SK-N-SH treated with all-trans-retinoic acid at 6 μM for 48 hours (cell line): ENCODE measurements around the gene ATXN3L.

Experiments used
- ATAC-seq: fragments of 200-7000 bp; cut with Tn5 transposase; 3 replicates; pipeline ENCODE4 v1.9.1; 2020; ENCODE audit warnings: mild to moderate bottlenecking, moderate library complexity
- ARNTL ChIP-seq: fragments of 450-650 bp; formaldehyde crosslinking; IDR thresholded peaks from 2 replicates; pipeline ENCODE4 v1.5.0; 2020; ENCODE audit warnings: low read depth, mild to moderate bottlenecking, moderate library complexity, borderline replicate concordance
- BACH2 ChIP-seq: fragments of 250-450 bp; sonication (Bioruptor Pico); IDR thresholded peaks from 2 replicates; pipeline ENCODE4 v1.9.0; 2021; ENCODE audit warnings: mild to moderate bottlenecking, borderline replicate concordance
- CREB5 ChIP-seq: fragments of 250-450 bp; sonication (Bioruptor Pico); IDR thresholded peaks from 2 replicates; pipeline ENCODE4 v1.5.1; 2020; ENCODE audit warnings: low read depth, mild to moderate bottlenecking, moderate library complexity
- CSDC2 ChIP-seq: fragments of 250-450 bp; sonication (Bioruptor Pico); IDR thresholded peaks from 2 replicates; pipeline ENCODE4 v1.5.0; 2020; ENCODE audit warnings: mild to moderate bottlenecking, moderate library complexity
- CSRNP3 ChIP-seq: fragments of 250-450 bp; sonication (Bioruptor Pico); IDR thresholded peaks from 2 replicates; pipeline ENCODE4 v1.5.1; 2021; ENCODE audit warnings: mild to moderate bottlenecking, moderate library complexity
- ESRRG ChIP-seq: fragments of 250-450 bp; sonication (Bioruptor Pico); IDR thresholded peaks from 2 replicates; pipeline ENCODE4 v1.6.1; 2021; ENCODE audit warnings: mild to moderate bottlenecking
- GLIS3 ChIP-seq: fragments of 250-450 bp; sonication (Bioruptor Pico); IDR thresholded peaks from 2 replicates; pipeline ENCODE4 v1.5.0; 2020; ENCODE audit warnings: mild to moderate bottlenecking, moderate library complexity
- ISL1 ChIP-seq: fragments of 250-450 bp; sonication (Bioruptor Pico); IDR thresholded peaks from 2 replicates; pipeline ENCODE4 v2.1.2; 2022; ENCODE audit warnings: mild to moderate bottlenecking, moderate library complexity
- OSR1 ChIP-seq: fragments of 250-450 bp; sonication (Bioruptor Pico); IDR thresholded peaks from 2 replicates; pipeline ENCODE4 v1.8.0; 2022; ENCODE audit warnings: moderate library complexity, mild to moderate bottlenecking, inconsistent platforms
- PATZ1 ChIP-seq: fragments of 250-450 bp; sonication (Bioruptor Pico); IDR thresholded peaks from 2 replicates; pipeline ENCODE4 v1.8.0; 2020; ENCODE audit warnings: mild to moderate bottlenecking, moderate library complexity, borderline replicate concordance
- POU6F1 ChIP-seq: fragments of 250-450 bp; sonication (Bioruptor Pico); IDR thresholded peaks from 2 replicates; pipeline ENCODE4 v1.8.0; 2021; ENCODE audit warnings: low read depth, mild to moderate bottlenecking, moderate library complexity, borderline replicate concordance
- PPARA ChIP-seq: fragments of 250-450 bp; sonication (Bioruptor Pico); IDR thresholded peaks from 2 replicates; pipeline ENCODE4 v1.5.0; 2020; ENCODE audit warnings: mild to moderate bottlenecking, borderline replicate concordance
- RARB ChIP-seq: fragments of 250-450 bp; sonication (Bioruptor Pico); IDR thresholded peaks from 2 replicates; pipeline ENCODE4 v1.8.0; 2021; ENCODE audit warnings: mild to moderate bottlenecking, moderate library complexity
- SNAI2 ChIP-seq: fragments of 250-450 bp; sonication (Bioruptor Pico); IDR thresholded peaks from 2 replicates; pipeline ENCODE4 v1.5.0; 2020; ENCODE audit warnings: mild to moderate bottlenecking, moderate library complexity
- TCF4 ChIP-seq: fragments of 250-450 bp; sonication (Bioruptor Pico); IDR thresholded peaks from 2 replicates; pipeline ENCODE4 v1.8.0; 2021; ENCODE audit warnings: mild to moderate bottlenecking, moderate library complexity, borderline replicate concordance
- TOX ChIP-seq: fragments of 250-450 bp; sonication (Bioruptor Pico); IDR thresholded peaks from 2 replicates; pipeline ENCODE4 v1.8.0; 2021; ENCODE audit warnings: mild to moderate bottlenecking, moderate library complexity, borderline replicate concordance
- ZFP3 ChIP-seq: fragments of 250-450 bp; sonication (Bioruptor Pico); IDR thresholded peaks from 2 replicates; pipeline ENCODE4 v1.5.0; 2020; ENCODE audit warnings: mild to moderate bottlenecking, moderate library complexity
- ZFP30 ChIP-seq: fragments of 450-650 bp; formaldehyde crosslinking; IDR thresholded peaks from 2 replicates; pipeline ENCODE4 v1.5.0; 2022; ENCODE audit warnings: mild to moderate bottlenecking, moderate library complexity
- ZNF565 ChIP-seq: fragments of 450-650 bp; formaldehyde crosslinking; conservative IDR thresholded peaks from 2 replicates; pipeline ENCODE4 v1.5.0; 2020; ENCODE audit warnings: low read depth, mild to moderate bottlenecking, moderate library complexity
- ZNF70 ChIP-seq: fragments of 450-650 bp; formaldehyde crosslinking; IDR thresholded peaks from 2 replicates; pipeline ENCODE4 v1.5.0; 2020; ENCODE audit warnings: mild to moderate bottlenecking, moderate library complexity
- ZNF8 ChIP-seq: fragments of 450-650 bp; formaldehyde crosslinking; IDR thresholded peaks from 2 replicates; pipeline ENCODE4 v1.5.0; 2020; ENCODE audit warnings: mild to moderate bottlenecking, moderate library complexity

The ATXN3L gene

GRCh38 chrX:13319953-13320352 lies at the start of gene ATXN3L:
ATXN3L (minus strand) TSS chrX:13320053; CDS start chrX:13319934, 119 bp downstream.
- ATAC-seq = no peak
- TF ChIP-seq ZNF8 (CRISPR knock-in tag) (no peak), ISL1 (CRISPR knock-in tag) (no peak), CREB5 (CRISPR knock-in tag) (no peak), POU6F1 (CRISPR knock-in tag) (no peak), PATZ1 (CRISPR knock-in tag) (no peak), ZNF565 (CRISPR knock-in tag) (no peak)
- TF ChIP-seq, all 23 proteins: peak for 0

- TF ChIP-seq PPARA (CRISPR knock-in tag) = no peak
- no peak for ATAC-seq
Observed at GRCh38 chrX:13369256-13370030, 49.6 kb upstream of the ATXN3L start.

GRCh38 chrX:13367950-13368349 lies 48.1 kb upstream of the ATXN3L start:
- no peak for TF ChIP-seq ARNTL (CRISPR knock-in tag)
- TF ChIP-seq TCF4 (CRISPR knock-in tag) = no peak
- no peak for TF ChIP-seq BACH2 (CRISPR knock-in tag)
- TF ChIP-seq SNAI2 (CRISPR knock-in tag) = no peak
- no peak for TF ChIP-seq ISL1 (CRISPR knock-in tag)
- no peak for TF ChIP-seq RARB (CRISPR knock-in tag)
- no peak for ATAC-seq

GRCh38 chrX:13366698-13367097 lies 46.8 kb upstream of the ATXN3L start:
- no peak for ATAC-seq

More at GRCh38 chrX:13366698-13367097, 46.8 kb upstream of the ATXN3L start:
- TF ChIP-seq ZNF565 (CRISPR knock-in tag) (no peak), CREB5 (CRISPR knock-in tag) (no peak), CSDC2 (CRISPR knock-in tag) (no peak), ZNF70 (no peak), ZNF8 (CRISPR knock-in tag) (no peak), ZFP3 (CRISPR knock-in tag) (no peak), ISL1 (CRISPR knock-in tag) (no peak), SNAI2 (CRISPR knock-in tag) (no peak), GLIS3 (CRISPR knock-in tag) (no peak), CSRNP3 (no peak), ZFP30 (CRISPR knock-in tag) (no peak), TCF4 (CRISPR knock-in tag) (no peak), POU6F1 (CRISPR knock-in tag) (no peak), RARB (CRISPR knock-in tag) (no peak), PATZ1 (CRISPR knock-in tag) (no peak), ARNTL (CRISPR knock-in tag) (no peak), OSR1 (CRISPR knock-in tag) (no peak), BACH2 (CRISPR knock-in tag) (no peak), TOX (CRISPR knock-in tag) (no peak), ESRRG (no peak)
